ENCODE measurements around the gene MRPS34.
"Not testable (repeated sequence)": the region's sequence is repeated elsewhere in the genome, so short reads cannot be mapped to it uniquely, and the experiment has no call there.

MRPS34 gene

GRCh38 chr16:1807626-1808025 is 34.7 kb upstream of the MRPS34 start:
- no peaks in the 10 kb centered on the region for H3K27me3 ChIP-seq (ENCODE audit: low read depth, low read length)
- no peaks in the 10 kb centered on the region for H3K9me3 ChIP-seq (ENCODE audit: insufficient read depth, low read length)
- TF ChIP-seq EZH2phosphoT487 (IDR thresholded peaks at IDR 0.05; ENCODE audit: low read depth), result no peak
- TF ChIP-seq, protein P1, sequence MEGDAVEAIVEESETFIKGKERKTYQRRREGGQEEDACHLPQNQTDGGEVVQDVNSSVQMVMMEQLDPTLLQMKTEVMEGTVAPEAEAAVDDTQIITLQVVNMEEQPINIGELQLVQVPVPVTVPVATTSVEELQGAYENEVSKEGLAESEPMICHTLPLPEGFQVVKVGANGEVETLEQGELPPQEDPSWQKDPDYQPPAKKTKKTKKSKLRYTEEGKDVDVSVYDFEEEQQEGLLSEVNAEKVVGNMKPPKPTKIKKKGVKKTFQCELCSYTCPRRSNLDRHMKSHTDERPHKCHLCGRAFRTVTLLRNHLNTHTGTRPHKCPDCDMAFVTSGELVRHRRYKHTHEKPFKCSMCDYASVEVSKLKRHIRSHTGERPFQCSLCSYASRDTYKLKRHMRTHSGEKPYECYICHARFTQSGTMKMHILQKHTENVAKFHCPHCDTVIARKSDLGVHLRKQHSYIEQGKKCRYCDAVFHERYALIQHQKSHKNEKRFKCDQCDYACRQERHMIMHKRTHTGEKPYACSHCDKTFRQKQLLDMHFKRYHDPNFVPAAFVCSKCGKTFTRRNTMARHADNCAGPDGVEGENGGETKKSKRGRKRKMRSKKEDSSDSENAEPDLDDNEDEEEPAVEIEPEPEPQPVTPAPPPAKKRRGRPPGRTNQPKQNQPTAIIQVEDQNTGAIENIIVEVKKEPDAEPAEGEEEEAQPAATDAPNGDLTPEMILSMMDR (IDR thresholded peaks at IDR 0.05; ENCODE audit: low read depth, low read length), result no peak
- H3K79me2 ChIP-seq (ENCODE audit: low read length), result no peaks in the 10 kb centered on the region
- no peak overlapping the region for H3K9ac ChIP-seq (ENCODE audit: low read length)
- peaks cover 5% of the 10 kb centered on the region for H3K36me3 ChIP-seq (replicated peaks; ENCODE audit: low read depth, low read length)
- H2AFZ ChIP-seq (ENCODE audit: low read depth, low read length), result no peak overlapping the region
- no peak overlapping the region for H3K4me2 ChIP-seq (ENCODE audit: low read length)
- H4K20me1 ChIP-seq (ENCODE audit: insufficient read depth, low read length), result no peaks in the 10 kb centered on the region
- H3K27ac ChIP-seq (ENCODE audit: low read length), result no peak overlapping the region
- no peaks in the 10 kb centered on the region for H3K4me1 ChIP-seq (ENCODE audit: low read length)
- H3K4me3 ChIP-seq (ENCODE audit: low read length), result no peak overlapping the region

GRCh38 chr16:1800701-1801100 is 27.8 kb upstream of the MRPS34 start:
- no peak overlapping the region for H3K27ac ChIP-seq (ENCODE audit: low read length)
- no peaks in the 10 kb centered on the region for H3K27me3 ChIP-seq (ENCODE audit: low read depth, low read length)
- H3K9ac ChIP-seq (ENCODE audit: low read length), result no peak overlapping the region
- TF ChIP-seq, protein P1 (IDR thresholded peaks at IDR 0.05; ENCODE audit: low read depth, low read length), result no peak
- no peak for TF ChIP-seq EZH2phosphoT487 (IDR thresholded peaks at IDR 0.05; ENCODE audit: low read depth)
- no peaks in the 10 kb centered on the region for H3K79me2 ChIP-seq (ENCODE audit: low read length)
- no peaks in the 10 kb centered on the region for H3K4me1 ChIP-seq (ENCODE audit: low read length)
- H3K36me3 ChIP-seq (replicated peaks; ENCODE audit: low read depth, low read length), result no peaks in the 10 kb centered on the region
- H3K4me3 ChIP-seq (ENCODE audit: low read length), result no peak overlapping the region
- H3K9me3 ChIP-seq (ENCODE audit: insufficient read depth, low read length), result no peaks in the 10 kb centered on the region
- no peak overlapping the region for H3K4me2 ChIP-seq (ENCODE audit: low read length)
- H2AFZ ChIP-seq (ENCODE audit: low read depth, low read length), result no peak overlapping the region
- H4K20me1 ChIP-seq (ENCODE audit: insufficient read depth, low read length), result no peaks in the 10 kb centered on the region

GRCh38 chr16:1799263-1799662 is 26.3 kb upstream of the MRPS34 start:
- not testable (repeated sequence) for H3K4me3 ChIP-seq (ENCODE audit: low read length)

DNA sequence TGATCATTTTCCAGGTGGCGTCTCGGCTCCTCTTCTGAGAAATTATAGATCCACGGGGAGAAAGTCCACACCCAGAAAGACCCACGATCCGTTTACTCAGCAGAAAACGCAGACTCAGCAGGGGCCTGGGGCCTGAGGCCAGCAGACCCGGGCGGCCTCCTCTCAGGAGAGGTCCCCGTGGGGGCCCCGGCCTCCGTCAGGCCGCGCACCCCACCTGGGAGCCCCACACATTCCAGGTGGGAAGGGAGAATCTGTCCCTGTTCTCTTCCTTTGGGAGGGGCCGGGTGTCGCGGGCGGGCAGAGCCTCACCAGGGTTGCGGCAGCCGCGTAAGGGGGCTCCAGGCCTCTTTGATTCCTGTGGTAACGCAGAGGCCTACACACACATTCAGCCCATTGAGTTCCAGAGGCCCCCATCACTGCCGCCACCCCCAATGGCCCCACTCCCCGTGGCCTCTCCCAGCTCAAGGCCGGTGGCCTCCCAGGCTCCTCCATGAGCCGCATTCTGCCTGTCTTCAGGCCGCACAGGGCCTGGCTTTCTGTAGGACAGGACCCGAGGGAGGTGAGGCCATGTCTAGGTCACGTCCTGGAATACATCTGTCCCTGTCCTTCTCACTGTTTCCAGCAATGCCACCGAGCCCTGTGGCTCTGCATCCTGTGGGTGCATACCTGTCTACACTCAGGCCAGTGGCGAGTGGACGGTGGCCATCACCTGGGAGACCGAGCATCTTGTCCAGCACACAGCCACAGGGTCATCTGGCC is 22.2 kb upstream of the MRPS34 start:
- H3K79me2 ChIP-seq (ENCODE audit: low read length), result no peaks in the 10 kb centered on the region
- no peak overlapping the region for H2AFZ ChIP-seq (ENCODE audit: low read depth, low read length)
- no peak overlapping the region for H3K9ac ChIP-seq (ENCODE audit: low read length)
- H3K27me3 ChIP-seq (ENCODE audit: low read depth, low read length), result no peaks in the 10 kb centered on the region
- H3K9me3 ChIP-seq (ENCODE audit: insufficient read depth, low read length), result no peaks in the 10 kb centered on the region
- H4K20me1 ChIP-seq (ENCODE audit: insufficient read depth, low read length), result no peaks in the 10 kb centered on the region
- H3K4me2 ChIP-seq (ENCODE audit: low read length), result no peak overlapping the region
- no peaks in the 10 kb centered on the region for H3K4me1 ChIP-seq (ENCODE audit: low read length)
- no peak overlapping the region for H3K4me3 ChIP-seq (ENCODE audit: low read length)
- TF ChIP-seq, protein P1 (IDR thresholded peaks at IDR 0.05; ENCODE audit: low read depth, low read length), result no peak
- TF ChIP-seq EZH2phosphoT487 (IDR thresholded peaks at IDR 0.05; ENCODE audit: low read depth), result no peak
- no peak overlapping the region for H3K27ac ChIP-seq (ENCODE audit: low read length)
- H3K36me3 ChIP-seq (replicated peaks; ENCODE audit: low read depth, low read length), result no peaks in the 10 kb centered on the region

More at GRCh38 chr16:1799263-1799662, 26.3 kb upstream of the MRPS34 start:
- not testable (repeated sequence) for H3K79me2 ChIP-seq (ENCODE audit: low read length); H3K4me2 ChIP-seq (ENCODE audit: low read length); H3K4me1 ChIP-seq (ENCODE audit: low read length); H3K9me3 ChIP-seq (ENCODE audit: insufficient read depth, low read length); H3K27ac ChIP-seq (ENCODE audit: low read length); H3K36me3 ChIP-seq (replicated peaks; ENCODE audit: low read depth, low read length); H3K9ac ChIP-seq (ENCODE audit: low read length); H3K27me3 ChIP-seq (ENCODE audit: low read depth, low read length); H4K20me1 ChIP-seq (ENCODE audit: insufficient read depth, low read length); H2AFZ ChIP-seq (ENCODE audit: low read depth, low read length)

Data from OCI-LY3 (cell line).